Caco-2 (cell line): ENCODE data around the gene PGS1. TPM values are rescaled to one million over a fixed set of nuclear protein-coding genes. Genes with fewer than 3 reads are reported as not detected.

Experiments used
- BruUV-seq: library from RNA; stranded (reverse); fragments of 400-500 nt; replicated peaks from 2 replicates; lab custom pipeline; 2021; lab: Mats Ljungman, UMichigan
- CTCF ChIA-PET: fragments of 300-600 bp; sonication (Branson Sonifier 250); formaldehyde crosslinking; loops from one replicate; lab custom pipeline; 2022; ENCODE audit warnings: antibody characterized with exemption; lab: Charles Lee
- POLR2A ChIA-PET: fragments of 300-600 bp; sonication (Branson Sonifier 250); formaldehyde crosslinking; loops from one replicate; lab custom pipeline; 2022; ENCODE audit warnings: antibody characterized with exemption; lab: Charles Lee
- DNase-seq, 2 experiments: peaks; one replicate each; pipeline versions ENCODE4 v3.0.0 to v3.0.0-alpha.2; 2020 to 2022
- H3K27me3 ChIP-seq: replicated peaks from 2 replicates; pipeline ENCODE4 v1.6.0; 2011; ENCODE audit warnings: low read length; ENCODE audit not compliant: control insufficient read depth, insufficient read depth
- H3K36me3 ChIP-seq: 2 replicates; pipeline ENCODE4 v1.5.1; 2011; ENCODE audit warnings: low read length; ENCODE audit not compliant: control insufficient read depth, insufficient read depth
- H3K4me1 ChIP-seq: fragments of 250-450 bp; sonication (Bioruptor Pico); 2 replicates; pipeline ENCODE4 v1.5.1; 2020; ENCODE audit warnings: mild to moderate bottlenecking
- H3K4me3 ChIP-seq: 2 replicates; pipeline ENCODE4 v1.5.1; 2011; ENCODE audit warnings: low read depth, mild to moderate bottlenecking, control low read depth, low read length
- H3K9me3 ChIP-seq: fragments of 250-450 bp; sonication (Bioruptor Pico); 2 replicates; pipeline ENCODE4 v1.5.1; 2020; ENCODE audit warnings: mild to moderate bottlenecking, moderate library complexity
- H3K27ac Mint-ChIP-seq: one replicate; pipeline ENCODE4 v1.8.0; 2022; ENCODE audit warnings: mixed read lengths; ENCODE audit not compliant: unreplicated experiment
- H3K27me3 Mint-ChIP-seq: one replicate; pipeline ENCODE4 v1.8.0; 2022; ENCODE audit warnings: mixed read lengths; ENCODE audit not compliant: insufficient read depth, unreplicated experiment
- H3K36me3 Mint-ChIP-seq: one replicate; pipeline ENCODE4 v1.8.0; 2022; ENCODE audit warnings: mild to moderate bottlenecking, mixed read lengths; ENCODE audit not compliant: insufficient read depth, unreplicated experiment
- H3K4me1 Mint-ChIP-seq: one replicate; pipeline ENCODE4 v1.8.0; 2022; ENCODE audit warnings: low read depth, mixed read lengths; ENCODE audit not compliant: unreplicated experiment
- H3K4me3 Mint-ChIP-seq: one replicate; pipeline ENCODE4 v1.8.0; 2022; ENCODE audit warnings: mild to moderate bottlenecking, moderate library complexity, mixed read lengths; ENCODE audit not compliant: unreplicated experiment
- H3K9me3 Mint-ChIP-seq: one replicate; pipeline ENCODE4 v1.8.0; 2022; ENCODE audit warnings: mixed read lengths; ENCODE audit not compliant: unreplicated experiment
- intact Hi-C: fragments of 100-400 bp; cut with micrococcal nuclease; formaldehyde crosslinking; loops from one replicate; pipeline ENCODE4 v1.10.0; 2022; ENCODE audit not compliant: unreplicated experiment
- total RNA-seq: library from RNA; stranded (reverse); gene quantifications from 2 replicates; pipeline ENCODE4 v1.2.3, GENCODE V29; 2022
- TF ChIP-seq, protein P1 (sequence below), 2 experiments: fragments of 200-600 bp in 1 of 2; IDR thresholded peaks; 1 replicate in 1 of 2; 2 replicates in 1 of 2; pipeline versions ENCODE4 v1.5.1 to v1.8.0; 2011 to 2022; ENCODE audit warnings: antibody characterized with exemption in 1 of 2, control low read depth in 1 of 2, inconsistent platforms in 1 of 2, low read depth in 1 of 2, low read length in 1 of 2, mild to moderate bottlenecking in 1 of 2, moderate library complexity in 1 of 2; ENCODE audit not compliant: insufficient read depth in 1 of 2, severe bottlenecking in 1 of 2, unreplicated experiment in 1 of 2

The PGS1 gene
- total RNA-seq, 1 experiment from 2014 or later, result 54.1 TPM

DNA sequence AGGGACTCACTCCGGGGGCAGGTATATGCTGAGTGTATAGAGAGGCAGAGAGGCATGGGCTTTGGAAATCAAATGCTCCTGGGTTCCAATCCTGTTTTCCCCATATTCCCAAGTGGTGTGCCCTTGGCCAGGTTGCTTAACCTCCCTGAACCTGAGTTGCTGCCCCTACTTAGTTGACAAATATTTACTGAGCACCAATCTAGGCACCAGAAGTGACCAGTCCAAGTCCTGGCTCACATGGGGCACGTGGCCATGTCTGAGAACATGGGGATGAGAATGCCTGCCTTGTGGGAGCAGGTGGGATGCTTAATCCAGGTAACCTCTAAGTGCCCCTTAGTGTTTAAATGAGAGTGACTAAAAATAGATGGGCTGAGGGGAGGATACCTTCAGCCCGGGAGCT is 22.7 kb upstream of the PGS1 start:
- no peak overlapping the region for H3K27ac Mint-ChIP-seq
- ChIA-PET POLR2A (no interaction called here), CTCF (interaction anchor here (1.4 kb wide), 1 partner anchor 89 kb away, joined by 3 read pairs; no protein-coding TSS in a partner anchor)
- H3K27me3 Mint-ChIP-seq, result no peaks in the 10 kb centered on the region
- peaks cover 28% of the 10 kb centered on the region for H3K4me1 Mint-ChIP-seq
- no peaks in the 10 kb centered on the region for H3K27me3 ChIP-seq
- DNase-seq, result no peak
- H3K9me3 ChIP-seq, result no peaks in the 10 kb centered on the region
- no peak overlapping the region for H3K4me3 ChIP-seq
- H3K4me3 Mint-ChIP-seq, result no peak overlapping the region
- no peaks in the 10 kb centered on the region; the same call in 1 of the 2 replicates for H3K36me3 ChIP-seq
- no peaks in the 10 kb centered on the region for H3K9me3 Mint-ChIP-seq
- BruUV-seq, result no TSS peak
- peaks cover 44% of the 10 kb centered on the region for H3K36me3 Mint-ChIP-seq
- H3K4me1 ChIP-seq, result peaks cover 53% of the 10 kb centered on the region
- TF ChIP-seq, protein P1, sequence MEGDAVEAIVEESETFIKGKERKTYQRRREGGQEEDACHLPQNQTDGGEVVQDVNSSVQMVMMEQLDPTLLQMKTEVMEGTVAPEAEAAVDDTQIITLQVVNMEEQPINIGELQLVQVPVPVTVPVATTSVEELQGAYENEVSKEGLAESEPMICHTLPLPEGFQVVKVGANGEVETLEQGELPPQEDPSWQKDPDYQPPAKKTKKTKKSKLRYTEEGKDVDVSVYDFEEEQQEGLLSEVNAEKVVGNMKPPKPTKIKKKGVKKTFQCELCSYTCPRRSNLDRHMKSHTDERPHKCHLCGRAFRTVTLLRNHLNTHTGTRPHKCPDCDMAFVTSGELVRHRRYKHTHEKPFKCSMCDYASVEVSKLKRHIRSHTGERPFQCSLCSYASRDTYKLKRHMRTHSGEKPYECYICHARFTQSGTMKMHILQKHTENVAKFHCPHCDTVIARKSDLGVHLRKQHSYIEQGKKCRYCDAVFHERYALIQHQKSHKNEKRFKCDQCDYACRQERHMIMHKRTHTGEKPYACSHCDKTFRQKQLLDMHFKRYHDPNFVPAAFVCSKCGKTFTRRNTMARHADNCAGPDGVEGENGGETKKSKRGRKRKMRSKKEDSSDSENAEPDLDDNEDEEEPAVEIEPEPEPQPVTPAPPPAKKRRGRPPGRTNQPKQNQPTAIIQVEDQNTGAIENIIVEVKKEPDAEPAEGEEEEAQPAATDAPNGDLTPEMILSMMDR (IDR thresholded peaks at IDR 0.05; ENCODE audit: insufficient read depth in 1 of 2, low read depth in 1 of 2, low read length in 1 of 2, severe bottlenecking in 1 of 2, unreplicated experiment in 1 of 2), result no peak
- intact Hi-C loops, result no loop called here

GRCh38 chr17:78356101-78356713 is 22.2 kb upstream of the PGS1 start:
- Histone ChIP-seq H3K9me3 (no peaks in the 10 kb centered on the region), H3K27me3 (no peaks in the 10 kb centered on the region), H3K36me3 (no peaks in the 10 kb centered on the region; the same call in 1 of the 2 replicates), H3K4me1 (peaks cover 58% of the 10 kb centered on the region), H3K4me3 (no peak overlapping the region)
- Mint-ChIP-seq H3K4me1 (peaks cover 31% of the 10 kb centered on the region), H3K27ac (no peak overlapping the region), H3K4me3 (no peak overlapping the region), H3K9me3 (no peaks in the 10 kb centered on the region), H3K36me3 (peaks cover 48% of the 10 kb centered on the region), H3K27me3 (no peaks in the 10 kb centered on the region)
- TF ChIP-seq, protein P1 (IDR thresholded peaks at IDR 0.05; ENCODE audit: insufficient read depth in 1 of 2, low read depth in 1 of 2, low read length in 1 of 2, severe bottlenecking in 1 of 2, unreplicated experiment in 1 of 2), result no peak
- BruUV-seq, result no TSS peak
- intact Hi-C loops, result no loop called here
- DNase-seq, result no peak
- POLR2A ChIA-PET, result no interaction called here
- CTCF ChIA-PET, result interaction anchor here (1.4 kb wide), 1 partner anchor 89 kb away, joined by 3 read pairs; no protein-coding TSS in a partner anchor

GRCh38 chr17:78357177-78357586 is 21.3 kb upstream of the PGS1 start:
- no peak for DNase-seq
- Mint-ChIP-seq H3K4me3 (peak overlapping the region; percentile 85), H3K4me1 (peaks cover 31% of the 10 kb centered on the region), H3K27me3 (no peaks in the 10 kb centered on the region), H3K36me3 (peaks cover 48% of the 10 kb centered on the region), H3K9me3 (no peaks in the 10 kb centered on the region), H3K27ac (no peak overlapping the region)
- Histone ChIP-seq H3K4me1 (peaks cover 54% of the 10 kb centered on the region), H3K4me3 (no peak overlapping the region), H3K36me3 (no peaks in the 10 kb centered on the region; the same call in 1 of the 2 replicates), H3K9me3 (no peaks in the 10 kb centered on the region), H3K27me3 (no peaks in the 10 kb centered on the region)
- intact Hi-C loops, result no loop called here
- TF ChIP-seq, protein P1 (IDR thresholded peaks at IDR 0.05; ENCODE audit: insufficient read depth in 1 of 2, low read depth in 1 of 2, low read length in 1 of 2, severe bottlenecking in 1 of 2, unreplicated experiment in 1 of 2), result no peak
- ChIA-PET POLR2A (no interaction called here), CTCF (interaction anchor here (0.6 kb wide), 1 partner anchor 13 kb away, joined by 3 read pairs; no protein-coding TSS in a partner anchor)
- BruUV-seq, result no TSS peak
